Gastroesophageal sphincter (tissue), 3 donors: ENCODE measurements around the gene PPP1R3G.

Source experiments
- CTCF ChIP-seq, 4 experiments: fragments of 200-600 bp in 2 of 4; fragments of 450-650 bp in 2 of 4; sonication (generic) in 1 of 4; IDR thresholded peaks; one replicate each; pipeline ENCODE4 v1.5.1; 2017 to 2019; ENCODE audit warnings: antibody characterized with exemption in 4 of 4, mild to moderate bottlenecking in 2 of 4, moderate library complexity in 2 of 4
- POLR2A ChIP-seq, 2 donors: fragments of 450-650 bp; IDR thresholded peaks; one replicate each; pipeline ENCODE4 v1.6.1; 2017; ENCODE audit warnings: antibody characterized with exemption in 2 of 2, mild to moderate bottlenecking in 2 of 2, moderate library complexity in 1 of 2
- POLR2AphosphoS5 ChIP-seq: sonication (generic); formaldehyde crosslinking; IDR thresholded peaks from one replicate; pipeline ENCODE4 v1.6.1; 2017; ENCODE audit warnings: antibody characterized with exemption

- TF ChIP-seq CTCF (IDR thresholded peaks at IDR 0.05) (no peak), POLR2AphosphoS5 (no peak), POLR2A (IDR thresholded peaks at IDR 0.05) (no peak)
Observed at GRCh38 chr6:5111626-5112025, 26.5 kb downstream of the PPP1R3G start.
